Esophagus squamous epithelium (tissue), 5 donors: Measurements from ENCODE around the gene WNT2. TPM values are rescaled to one million over a fixed set of nuclear protein-coding genes. Genes with fewer than 3 reads are reported as not detected.

Experiments
- DNase-seq: peaks from one replicate; lab custom pipeline; 2025; lab: John Stamatoyannopoulos, UW
- H3K27ac ChIP-seq, 4 donors: fragments of 200-600 bp; sonication (generic); one replicate each; pipeline ENCODE4 v1.5.1; 2016 to 2019; ENCODE audit warnings: mild to moderate bottlenecking in 1 of 4
- H3K27me3 ChIP-seq, 4 donors: fragments of 200-600 bp; sonication (generic); 1 replicate in 3 of 4; 2 replicates in 1 of 4; pipeline versions ENCODE4 v1.5.1 to v1.6.0; 2017 to 2021; ENCODE audit warnings: antibody characterized with exemption in 1 of 4
- H3K36me3 ChIP-seq, 3 donors: fragments of 200-600 bp; sonication (generic); one replicate each; pipeline ENCODE4 v1.5.1; 2016 to 2019
- H3K4me1 ChIP-seq, 3 donors: fragments of 200-600 bp; sonication (generic); one replicate each; pipeline ENCODE4 v1.5.1; 2017 to 2019
- H3K4me3 ChIP-seq, 4 donors: fragments of 200-600 bp; sonication (generic); 1 replicate in 3 of 4; 2 replicates in 1 of 4; pipeline ENCODE4 v1.5.1; 2016 to 2019; ENCODE audit warnings: mild to moderate bottlenecking in 2 of 4, moderate library complexity in 1 of 4
- H3K9me3 ChIP-seq, 3 donors: fragments of 200-600 bp; sonication (generic); one replicate each; pipeline ENCODE4 v1.5.1; 2016 to 2019
- POLR2A ChIP-seq, 4 donors: fragments of 450-650 bp; IDR thresholded peaks; one replicate each; pipeline ENCODE4 v1.6.1; 2017; ENCODE audit warnings: antibody characterized with exemption in 4 of 4, mild to moderate bottlenecking in 4 of 4, moderate library complexity in 3 of 4
- WGBS, 2 donors: methylation state at CpG; one replicate each; pipeline ENCODE4 v1.1.5; 2018; 5-methylcytosine and 5-hydroxymethylcytosine counted together
- intact Hi-C: fragments of 100-400 bp; cut with DNase I; formaldehyde crosslinking; loops from one replicate; pipeline ENCODE4 v1.15.0; 2022
- small RNA-seq, 4 donors: library from RNA; depleted of rRNA; stranded (forward); fragments of <200 nt; gene quantifications; one replicate each; pipeline ENCODE3, GENCODE V24; 2016
- total RNA-seq, 4 donors: library from RNA; depleted of rRNA; stranded (reverse); fragments of >200 nt; gene quantifications; one replicate each; pipeline ENCODE4 v1.1.0, GENCODE V29; 2016
- TF ChIP-seq, protein P1 (sequence below), 6 experiments: fragments of 450-650 bp in 4 of 6; fragments of 200-600 bp in 2 of 6; sonication (generic) in 2 of 6; IDR thresholded peaks; one replicate each; pipeline ENCODE4 v1.5.1; 2016 to 2019; ENCODE audit warnings: antibody characterized with exemption in 6 of 6, mild to moderate bottlenecking in 4 of 6, moderate library complexity in 4 of 6
- donor health status: DM: yes; HTN: yes; CAD: no.

The WNT2 gene
- total RNA-seq, 4 donors from 2014 or later: not detected

DNA sequence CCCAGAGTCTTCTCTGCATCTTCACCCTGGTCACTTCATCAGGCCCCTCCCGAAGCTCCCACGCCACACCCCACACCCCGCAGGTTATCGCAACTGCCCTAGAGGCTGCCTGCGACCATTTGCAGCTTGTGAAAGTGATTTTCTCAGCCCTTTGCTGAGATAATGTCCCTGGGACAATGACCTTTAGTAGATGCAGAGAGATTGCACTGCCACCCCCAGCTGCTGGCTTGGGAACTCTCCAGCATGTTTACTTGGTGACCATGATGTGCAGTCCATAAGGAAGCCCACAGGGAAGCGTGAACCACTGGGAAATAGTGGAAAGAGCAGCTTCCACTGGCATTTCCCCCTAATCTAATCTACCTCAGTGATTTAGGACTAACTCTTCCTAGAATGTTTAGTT is 97.3 kb downstream of the WNT2 start:
- H3K27ac ChIP-seq: no peak overlapping the region
- intact Hi-C loops: no loop called here
- no peaks in the 10 kb centered on the region for H3K9me3 ChIP-seq
- TF ChIP-seq, protein P1, sequence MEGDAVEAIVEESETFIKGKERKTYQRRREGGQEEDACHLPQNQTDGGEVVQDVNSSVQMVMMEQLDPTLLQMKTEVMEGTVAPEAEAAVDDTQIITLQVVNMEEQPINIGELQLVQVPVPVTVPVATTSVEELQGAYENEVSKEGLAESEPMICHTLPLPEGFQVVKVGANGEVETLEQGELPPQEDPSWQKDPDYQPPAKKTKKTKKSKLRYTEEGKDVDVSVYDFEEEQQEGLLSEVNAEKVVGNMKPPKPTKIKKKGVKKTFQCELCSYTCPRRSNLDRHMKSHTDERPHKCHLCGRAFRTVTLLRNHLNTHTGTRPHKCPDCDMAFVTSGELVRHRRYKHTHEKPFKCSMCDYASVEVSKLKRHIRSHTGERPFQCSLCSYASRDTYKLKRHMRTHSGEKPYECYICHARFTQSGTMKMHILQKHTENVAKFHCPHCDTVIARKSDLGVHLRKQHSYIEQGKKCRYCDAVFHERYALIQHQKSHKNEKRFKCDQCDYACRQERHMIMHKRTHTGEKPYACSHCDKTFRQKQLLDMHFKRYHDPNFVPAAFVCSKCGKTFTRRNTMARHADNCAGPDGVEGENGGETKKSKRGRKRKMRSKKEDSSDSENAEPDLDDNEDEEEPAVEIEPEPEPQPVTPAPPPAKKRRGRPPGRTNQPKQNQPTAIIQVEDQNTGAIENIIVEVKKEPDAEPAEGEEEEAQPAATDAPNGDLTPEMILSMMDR (IDR thresholded peaks at IDR 0.05): no peak
- TF ChIP-seq POLR2A (IDR thresholded peaks at IDR 0.05): no peak
- no peaks in the 10 kb centered on the region for H3K27me3 ChIP-seq
- H3K4me1 ChIP-seq: no peaks in the 10 kb centered on the region
- no peak overlapping the region for H3K4me3 ChIP-seq
- DNase-seq: no peak
- H3K36me3 ChIP-seq: peaks cover 0 to 47% (median 0%) of the 10 kb centered on the region in 3 donors
- WGBS, 2 donors: 84 to 89% methylated on average over 4 to 6 of the region's 6 CpGs

Small RNA genes within 50 kb of the gene (small RNA-seq; reads per million reads assigned to genes)
- gene MTCYBP6: 0 reads per million in 4 donors

Other genes starting within 250 kb of the WNT2 start
- gene ASZ1, start 104.4 kb upstream of the WNT2 start, total RNA-seq: not detected
- 1 to 10 TPM in 1 of 4 donors, under 1 TPM in 2, not detected in 1; 0.38 to 2.1 (median 0.99) TPM for gene CFTR, start 157.0 kb upstream of the WNT2 start, total RNA-seq